IMR-90 (cell line): ENCODE results near the gene KLF7. TPM values are rescaled to one million over a fixed set of nuclear protein-coding genes. Genes with fewer than 3 reads are reported as not detected.

Experiments used
- ATAC-seq: fragments of 200-7000 bp; cut with Tn5 transposase; 2 replicates; pipeline ENCODE4 v1.9.1; 2020; ENCODE audit warnings: low read depth, mild to moderate bottlenecking, moderate library complexity
- BruUV-seq: library from RNA; stranded (reverse); fragments of 400-500 nt; replicated peaks from 2 replicates; lab custom pipeline; 2021; lab: Mats Ljungman, UMichigan
- CTCF ChIA-PET: fragments of 300-600 bp; formaldehyde crosslinking; extraction: SDS; loops from one replicate; lab custom pipeline; 2021; ENCODE audit warnings: antibody characterized with exemption; lab: Yijun Ruan, JAX
- POLR2A ChIA-PET: fragments of 300-600 bp; sonication (Branson Sonifier 250); formaldehyde crosslinking; loops from one replicate; lab custom pipeline; 2022; ENCODE audit warnings: antibody characterized with exemption; ENCODE audit not compliant: unreplicated experiment; lab: Charles Lee
- DNase-seq: peaks from one replicate; pipeline ENCODE4 v3.0.0; 2013
- H2AFZ ChIP-seq: replicated peaks from 2 replicates; pipeline ENCODE3; 2013; ENCODE audit warnings: low read length, mild to moderate bottlenecking; ENCODE audit not compliant: poor library complexity
- H2AK5ac ChIP-seq: 2 replicates; pipeline ENCODE4 v1.6.1; 2013; ENCODE audit warnings: low read depth, low read length, inconsistent platforms
- H2AK9ac ChIP-seq: replicated peaks from 2 replicates; pipeline ENCODE3; 2013; ENCODE audit warnings: mild to moderate bottlenecking, low read depth, low read length, moderate library complexity; ENCODE audit not compliant: poor library complexity
- H2BK120ac ChIP-seq: 2 replicates; pipeline ENCODE4 v1.6.1; 2013; ENCODE audit warnings: low read depth, low read length, inconsistent platforms
- H2BK15ac ChIP-seq: 3 replicates; pipeline ENCODE4 v1.6.1; 2013; ENCODE audit warnings: low read depth, low read length, inconsistent platforms
- H2BK20ac ChIP-seq: 2 replicates; pipeline ENCODE4 v1.6.1; 2013; ENCODE audit warnings: low read depth, mild to moderate bottlenecking, inconsistent platforms, low read length, moderate library complexity
- H2BK5ac ChIP-seq: 2 replicates; pipeline ENCODE4 v1.6.1; 2013; ENCODE audit warnings: mild to moderate bottlenecking, low read depth, low read length, inconsistent platforms; ENCODE audit not compliant: poor library complexity, severe bottlenecking
- H3K14ac ChIP-seq: replicated peaks from 2 replicates; pipeline ENCODE4 v1.6.1; 2013; ENCODE audit warnings: low read depth, low read length, inconsistent platforms
- H3K18ac ChIP-seq: 2 replicates; pipeline ENCODE4 v1.6.1; 2013; ENCODE audit warnings: low read depth, low read length, control low read depth
- H3K23ac ChIP-seq: 2 replicates; pipeline ENCODE4 v1.6.1; 2013; ENCODE audit warnings: low read depth, low read length, inconsistent platforms
- H3K27ac ChIP-seq: 2 replicates; pipeline ENCODE4 v1.5.1; 2013; ENCODE audit warnings: mild to moderate bottlenecking, control low read depth, low read length; ENCODE audit not compliant: insufficient read depth
- H3K27me3 ChIP-seq: 2 replicates; pipeline ENCODE4 v1.6.1; 2013; ENCODE audit warnings: low read length; ENCODE audit not compliant: control insufficient read depth, insufficient read depth
- H3K36me3 ChIP-seq: 2 replicates; pipeline ENCODE4 v1.6.1; 2013; ENCODE audit warnings: low read length, mixed read lengths; ENCODE audit not compliant: control insufficient read depth, insufficient read depth
- H3K4ac ChIP-seq: 2 replicates; pipeline ENCODE4 v1.6.1; 2013; ENCODE audit warnings: low read depth, low read length, inconsistent platforms
- H3K4me1 ChIP-seq: 2 replicates; pipeline ENCODE4 v1.6.1; 2013; ENCODE audit warnings: low read length, mixed read lengths; ENCODE audit not compliant: control insufficient read depth, insufficient read depth
- H3K4me2 ChIP-seq: 2 replicates; pipeline ENCODE4 v1.6.1; 2013; ENCODE audit warnings: low read depth, mild to moderate bottlenecking, control low read depth, low read length, moderate library complexity
- H3K4me3 ChIP-seq: 2 replicates; pipeline ENCODE4 v1.5.1; 2013; ENCODE audit warnings: low read depth, mild to moderate bottlenecking, control low read depth, low read length, moderate library complexity; ENCODE audit not compliant: insufficient read depth
- H3K56ac ChIP-seq: 2 replicates; pipeline ENCODE4 v1.6.1; 2013; ENCODE audit warnings: low read length, inconsistent platforms; ENCODE audit not compliant: insufficient read depth; ENCODE audit errors: extremely low read depth
- H3K79me1 ChIP-seq, 2 experiments: 2 replicates each; pipeline ENCODE4 v1.6.1; 2013; ENCODE audit warnings: low read length in 2 of 2, inconsistent platforms in 1 of 2, low read depth in 1 of 2
- H3K9ac ChIP-seq: 2 replicates; pipeline ENCODE4 v1.6.1; 2013; ENCODE audit warnings: low read depth, low read length, control low read depth
- H3K9me1 ChIP-seq: 2 replicates; pipeline ENCODE4 v1.6.1; 2013; ENCODE audit warnings: low read length, inconsistent platforms; ENCODE audit not compliant: insufficient read depth
- H3K9me3 ChIP-seq: 2 replicates; pipeline ENCODE4 v1.6.1; 2013; ENCODE audit warnings: low read length; ENCODE audit not compliant: control insufficient read depth, insufficient read depth
- H4K20me1 ChIP-seq: 2 replicates; pipeline ENCODE4 v1.6.1; 2013; ENCODE audit warnings: low read length, inconsistent platforms; ENCODE audit not compliant: insufficient read depth
- H4K5ac ChIP-seq: 2 replicates; pipeline ENCODE4 v1.6.1; 2013; ENCODE audit warnings: mild to moderate bottlenecking, low read depth, low read length, control low read depth
- H4K8ac ChIP-seq, 2 experiments: 2 replicates each; pipeline ENCODE4 v1.6.1; 2013; ENCODE audit warnings: low read depth in 2 of 2, low read length in 2 of 2, control low read depth in 1 of 2, inconsistent platforms in 1 of 2
- H4K91ac ChIP-seq: 2 replicates; pipeline ENCODE4 v1.6.1; 2013; ENCODE audit warnings: low read depth, low read length, inconsistent platforms; ENCODE audit not compliant: insufficient read depth
- CEBPB ChIP-seq: IDR thresholded peaks from 2 replicates; pipeline ENCODE4 v1.6.1; 2012; ENCODE audit warnings: low read depth, low read length, improper control_type of control experiment
- CHD1 ChIP-seq: IDR thresholded peaks from 2 replicates; pipeline ENCODE4 v1.6.1; 2012; ENCODE audit warnings: low read depth, low read length, improper control_type of control experiment
- ELK1 ChIP-seq: fragments of 150-350 bp; IDR thresholded peaks from 2 replicates; pipeline ENCODE4 v1.6.1; 2016; ENCODE audit warnings: low read depth, mild to moderate bottlenecking, low read length, moderate library complexity, borderline replicate concordance
- FOS ChIP-seq: fragments of 150-350 bp; IDR thresholded peaks from 2 replicates; pipeline ENCODE4 v1.6.1; 2016; ENCODE audit warnings: low read depth, low read length
- MAZ ChIP-seq: IDR thresholded peaks from 2 replicates; pipeline ENCODE4 v1.6.1; 2012; ENCODE audit warnings: low read depth, mild to moderate bottlenecking, low read length, improper control_type of control experiment, moderate library complexity, borderline replicate concordance
- MXI1 ChIP-seq: IDR thresholded peaks from 2 replicates; pipeline ENCODE4 v1.6.1; 2012; ENCODE audit warnings: low read depth, mild to moderate bottlenecking, low read length, moderate library complexity, borderline replicate concordance
- NFE2L2 ChIP-seq: fragments of 150-350 bp; IDR thresholded peaks from 2 replicates; pipeline ENCODE4 v1.6.1; 2016; ENCODE audit warnings: low read depth, mild to moderate bottlenecking, low read length
- POLR2A ChIP-seq: IDR thresholded peaks from 2 replicates; pipeline ENCODE4 v1.6.1; 2012; ENCODE audit warnings: mild to moderate bottlenecking, low read depth, low read length
- RAD21 ChIP-seq: IDR thresholded peaks from 2 replicates; pipeline ENCODE4 v1.6.1; 2012; ENCODE audit warnings: low read length, improper control_type of control experiment
- RCOR1 ChIP-seq: IDR thresholded peaks from 2 replicates; pipeline ENCODE4 v1.6.1; 2012; ENCODE audit warnings: mild to moderate bottlenecking, low read length, improper control_type of control experiment; ENCODE audit not compliant: insufficient replicate concordance
- RFX5 ChIP-seq: IDR thresholded peaks from 2 replicates; pipeline ENCODE4 v1.8.0; 2012; ENCODE audit warnings: low read depth, mild to moderate bottlenecking, low read length, moderate library complexity
- WGBS, 2 experiments: methylation state at CpG; one replicate each; pipeline versions ENCODE4 v1.1.5 to v1.1.7; 2013; ENCODE audit warnings: missing lambda C conversion rate in 2 of 2; ENCODE audit not compliant: insufficient read length in 1 of 2; ENCODE audit errors: extremely low coverage in 2 of 2; 5-methylcytosine and 5-hydroxymethylcytosine counted together
- dilution Hi-C: fragments of 300-500 bp; cut with HindIII; formaldehyde crosslinking; loops from one replicate; pipeline ENCODE4 v1.14.3; 2018; ENCODE audit warnings: low sequenced_read_pairs; ENCODE audit not compliant: unreplicated experiment
- in situ Hi-C: fragments of 300-500 bp; cut with MboI; formaldehyde crosslinking; loops from 3 replicates; pipeline ENCODE4 v1.14.3; 2019; ENCODE audit warnings: low sequenced_read_pairs, inconsistent platforms, mixed read lengths
- intact Hi-C: fragments of 100-400 bp; cut with micrococcal nuclease; formaldehyde crosslinking; loops from 2 replicates; pipeline ENCODE4 v1.10.0; 2022
- polyA plus RNA-seq, 3 experiments: library from polyadenylated mRNA; depleted of rRNA; stranded (reverse); fragments of >200 nt; gene quantifications; 2 replicates each; pipeline ENCODE4 v1.2.3, GENCODE V29; 2012; ENCODE audit warnings: low replicate concordance in 1 of 3
- total RNA-seq: library from RNA; depleted of rRNA; stranded (reverse); fragments of >200 nt; gene quantifications from 2 replicates; pipeline ENCODE4 v1.2.3, GENCODE V29; 2012

KLF7 gene
- total and polyA plus RNA-seq, 2 of the 4 experiments (the other 2 are of a cell fraction): 23.1 to 28.5 TPM

- no CpG with 5 or more reads among the region's 5 CpGs for WGBS, 2 experiments
- dilution Hi-C loops: no loop called here
- CTCF ChIA-PET: no interaction called here
- H3K56ac ChIP-seq: no peak overlapping the region
- no peak overlapping the region for H2BK15ac ChIP-seq
- H2BK5ac ChIP-seq: no peak overlapping the region
- intact Hi-C loops: no loop called here
- H3K23ac ChIP-seq: no peak overlapping the region
- POLR2A ChIA-PET: no interaction called here
- ATAC-seq (no peak), DNase-seq (no peak)
- H3K4me2 ChIP-seq: no peak overlapping the region
- H4K91ac ChIP-seq: no peak overlapping the region
- H2AK9ac ChIP-seq: no peak overlapping the region
- H3K14ac ChIP-seq: no peak overlapping the region
- peaks cover 27% of the 10 kb centered on the region for H3K9me1 ChIP-seq
- TF ChIP-seq MXI1 (no peak), RFX5 (no peak), CEBPB (no peak), NFE2L2 (no peak), RAD21 (no peak), FOS (no peak), RCOR1 (no peak), ELK1 (no peak), MAZ (no peak), POLR2A (no peak), CHD1 (no peak)
- no peak overlapping the region for H2BK20ac ChIP-seq
- no peak overlapping the region for H2BK120ac ChIP-seq
- peaks cover 77% of the 10 kb centered on the region for H4K20me1 ChIP-seq
- H3K9me3 ChIP-seq: no peaks in the 10 kb centered on the region
- no peak overlapping the region for H3K4ac ChIP-seq
- in situ Hi-C loops: no loop called here
- H4K5ac ChIP-seq: no peak overlapping the region
- no peak overlapping the region for H3K4me3 ChIP-seq
- H3K18ac ChIP-seq: no peak overlapping the region
- H3K9ac ChIP-seq: no peak overlapping the region
- H3K27ac ChIP-seq: no peak overlapping the region
- no TSS peak for BruUV-seq
- H3K4me1 ChIP-seq: peaks cover 2% of the 10 kb centered on the region; the same call in 1 of the 2 replicates
- H3K79me1 ChIP-seq: peaks cover 52 to 90% of the 10 kb centered on the region in 2 experiments
- no peak overlapping the region for H2AFZ ChIP-seq
- no peak overlapping the region for H4K8ac ChIP-seq
- H3K27me3 ChIP-seq: no peaks in the 10 kb centered on the region
- H3K36me3 ChIP-seq: peaks cover 33% of the 10 kb centered on the region
- no peak overlapping the region for H2AK5ac ChIP-seq
Measured at GRCh38 chr2:207107131-207107530, 58.6 kb downstream of the KLF7 start.
